GM23338 (cell line): ENCODE measurements around the gene TYW5.

Source experiments
- CREB1 ChIP-seq: fragments of 250-450 bp; sonication (Bioruptor Pico); IDR thresholded peaks from 2 replicates; pipeline ENCODE4 v1.5.0; 2020; ENCODE audit warnings: low read depth, mild to moderate bottlenecking, moderate library complexity
- CTCF ChIP-seq, 2 experiments: fragments of 200-600 bp in 1 of 2; sonication (generic) in 1 of 2; conservative IDR thresholded peaks; 2 replicates each; pipeline versions ENCODE4 v1.5.1 to v1.6.1; 2016 to 2017; ENCODE audit warnings: antibody characterized with exemption in 2 of 2, low read depth in 2 of 2, mild to moderate bottlenecking in 2 of 2, moderate library complexity in 1 of 2
- EZH2 ChIP-seq: fragments of 200-600 bp; sonication (generic); IDR thresholded peaks from one replicate; pipeline ENCODE4 v1.8.0; 2017; ENCODE audit warnings: antibody characterized with exemption, mild to moderate bottlenecking, low read depth; ENCODE audit not compliant: unreplicated experiment
- EZH2phosphoT487 ChIP-seq: fragments of 200-600 bp; sonication (generic); IDR thresholded peaks from one replicate; pipeline ENCODE4 v1.8.1; 2018; ENCODE audit warnings: antibody characterized with exemption; ENCODE audit not compliant: unreplicated experiment
- NANOG ChIP-seq: IDR thresholded peaks from 2 replicates; pipeline ENCODE4 v1.6.1; 2016; ENCODE audit warnings: antibody characterized with exemption, borderline replicate concordance
- REST ChIP-seq: IDR thresholded peaks from one replicate; pipeline ENCODE4 v1.6.1; 2018; ENCODE audit warnings: antibody characterized with exemption; ENCODE audit not compliant: unreplicated experiment
- STAT1 ChIP-seq: IDR thresholded peaks from one replicate; pipeline ENCODE4 v1.6.1; 2016; ENCODE audit warnings: antibody characterized with exemption; ENCODE audit not compliant: unreplicated experiment

- TF ChIP-seq NANOG (no peak), CTCF (conservative IDR thresholded peaks at IDR 0.05; ENCODE audit: low read depth in 2 of 2) (no peak), EZH2 (no peak), EZH2phosphoT487 (no peak), STAT1 (no peak), REST (no peak), CREB1 (no peak)
These were observed 27.0 kb upstream of the TYW5 start for GRCh38 chr2:199982126-199982843.
